Measurements from ENCODE around the gene JAK3.

- TF ChIP-seq MAX (IDR thresholded peaks at IDR 0.05) (no peak), CTCF (IDR thresholded peaks at IDR 0.05; ENCODE audit: low read depth, low read length, missing input control) (no peak), RXRA (IDR thresholded peaks at IDR 0.05) (no peak), HNF4A (conservative IDR thresholded peaks at IDR 0.05) (no peak), RAD21 (IDR thresholded peaks at IDR 0.05) (no peak), ATF3 (IDR thresholded peaks at IDR 0.05) (no peak), YY1 (IDR thresholded peaks at IDR 0.05) (no peak)
Measured at GRCh38 chr19:17866964-17867486, 19.2 kb upstream of the JAK3 start.
